GM12874 (cell line): ENCODE results near the gene NOM1.

Source experiments
- TF ChIP-seq, protein P1 (sequence below): IDR thresholded peaks from 2 replicates; pipeline ENCODE4 v1.5.1; 2011; ENCODE audit warnings: low read depth, mild to moderate bottlenecking, control low read depth, low read length, moderate library complexity; ENCODE audit not compliant: insufficient read depth

NOM1 gene

DNA sequence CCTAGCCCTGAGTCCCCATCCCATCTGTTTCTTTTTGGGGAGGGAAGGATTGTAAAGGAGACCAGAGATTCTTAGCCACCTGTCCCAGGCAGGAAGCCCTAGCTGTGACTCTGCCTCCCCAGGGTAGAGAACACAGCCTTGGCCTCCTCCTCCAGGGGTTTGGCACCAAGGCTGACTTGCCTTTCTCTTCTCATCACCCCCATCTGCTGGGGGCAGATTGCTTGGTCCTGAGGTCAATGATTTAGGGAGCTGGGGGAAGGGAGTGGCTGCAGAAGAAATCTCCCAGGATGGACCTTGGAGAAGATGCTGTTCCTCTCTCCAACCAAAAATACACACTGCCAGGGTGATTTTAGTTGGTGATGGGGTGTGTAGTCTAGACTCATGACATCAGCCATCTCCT is 63.6 kb downstream of the NOM1 start:
- TF ChIP-seq, protein P1, sequence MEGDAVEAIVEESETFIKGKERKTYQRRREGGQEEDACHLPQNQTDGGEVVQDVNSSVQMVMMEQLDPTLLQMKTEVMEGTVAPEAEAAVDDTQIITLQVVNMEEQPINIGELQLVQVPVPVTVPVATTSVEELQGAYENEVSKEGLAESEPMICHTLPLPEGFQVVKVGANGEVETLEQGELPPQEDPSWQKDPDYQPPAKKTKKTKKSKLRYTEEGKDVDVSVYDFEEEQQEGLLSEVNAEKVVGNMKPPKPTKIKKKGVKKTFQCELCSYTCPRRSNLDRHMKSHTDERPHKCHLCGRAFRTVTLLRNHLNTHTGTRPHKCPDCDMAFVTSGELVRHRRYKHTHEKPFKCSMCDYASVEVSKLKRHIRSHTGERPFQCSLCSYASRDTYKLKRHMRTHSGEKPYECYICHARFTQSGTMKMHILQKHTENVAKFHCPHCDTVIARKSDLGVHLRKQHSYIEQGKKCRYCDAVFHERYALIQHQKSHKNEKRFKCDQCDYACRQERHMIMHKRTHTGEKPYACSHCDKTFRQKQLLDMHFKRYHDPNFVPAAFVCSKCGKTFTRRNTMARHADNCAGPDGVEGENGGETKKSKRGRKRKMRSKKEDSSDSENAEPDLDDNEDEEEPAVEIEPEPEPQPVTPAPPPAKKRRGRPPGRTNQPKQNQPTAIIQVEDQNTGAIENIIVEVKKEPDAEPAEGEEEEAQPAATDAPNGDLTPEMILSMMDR: no peak

GRCh38 chr7:157013602-157014549 is 64.4 kb downstream of the NOM1 start:
- TF ChIP-seq, protein P1: no peak

DNA sequence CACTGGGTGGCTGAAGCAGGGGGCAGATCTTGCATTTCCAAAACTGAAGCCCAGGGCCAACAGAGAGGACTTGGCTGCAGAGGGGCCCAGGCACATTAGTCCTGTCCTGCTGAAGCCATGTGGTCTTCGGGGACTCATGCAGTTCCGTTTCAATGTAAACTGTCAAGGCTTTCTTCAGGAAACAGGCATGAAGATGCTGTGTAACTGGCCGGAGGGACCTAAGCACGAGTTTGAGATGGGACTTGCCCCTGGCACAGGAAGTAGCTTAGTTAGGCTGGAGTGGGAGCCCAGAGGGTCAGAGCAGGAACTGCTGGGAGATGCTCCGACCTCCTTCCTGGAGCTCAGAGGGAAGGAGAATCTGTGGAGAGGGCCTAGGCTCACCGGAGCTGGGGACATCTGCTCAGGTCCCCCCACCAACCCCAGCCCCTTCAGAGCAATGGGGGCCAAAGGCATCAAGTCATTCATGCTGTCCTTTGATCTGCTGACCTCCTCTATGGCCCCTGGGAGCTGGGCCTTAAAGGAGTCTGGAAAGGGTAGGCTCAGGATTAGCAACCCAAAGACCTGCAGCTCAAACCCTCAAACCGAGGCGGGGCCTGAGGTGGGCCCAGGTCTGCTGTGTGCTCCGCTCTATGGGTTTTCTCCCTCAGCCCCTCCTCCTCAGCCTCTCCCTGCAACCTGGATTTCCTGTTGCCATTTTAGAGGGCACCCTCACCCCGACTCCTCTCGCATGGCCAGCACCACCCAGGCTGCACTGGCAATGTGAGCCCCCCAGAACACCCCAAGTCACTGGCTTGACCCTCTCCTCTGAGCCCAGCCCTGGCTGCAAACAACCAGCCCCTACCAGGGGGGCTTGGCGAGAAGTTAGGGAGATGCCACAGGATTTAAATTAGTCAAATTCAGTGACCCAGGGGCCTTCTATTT is 65.4 kb downstream of the NOM1 start:
- TF ChIP-seq, protein P1: no peak

- TF ChIP-seq, protein P1: no peak
Measured at GRCh38 chr7:157016024-157016351, 66.5 kb downstream of the NOM1 start.

GRCh38 chr7:157016352-157017041 is 67.0 kb downstream of the NOM1 start:
- TF ChIP-seq, protein P1: no peak

DNA sequence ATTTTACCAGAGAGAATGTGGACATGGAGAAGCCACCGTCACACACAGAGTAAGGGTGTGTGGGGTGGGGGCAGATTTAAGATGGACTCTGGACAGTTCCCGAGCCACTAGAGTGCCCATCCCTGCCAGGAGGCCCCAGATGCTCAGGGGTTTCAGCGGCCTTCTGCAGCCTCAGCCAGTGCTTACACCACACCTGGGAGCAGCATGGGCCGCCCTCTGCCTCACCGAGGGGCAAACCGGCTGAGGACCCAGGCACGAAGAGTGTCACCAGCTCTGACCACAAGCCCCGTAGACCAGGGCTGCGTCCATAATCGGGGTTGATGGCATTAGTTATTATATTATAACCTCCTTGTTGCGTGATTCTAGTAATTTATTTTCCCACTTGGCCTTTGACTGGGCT is 67.6 kb downstream of the NOM1 start:
- TF ChIP-seq, protein P1: no peak
